ENCODE data around the gene MAPK6. TPM values are rescaled to one million over a fixed set of nuclear protein-coding genes. Genes with fewer than 3 reads are reported as not detected.

The MAPK6 gene
- total and polyA plus RNA-seq, 2 of the 4 experiments (the other 2 are of a cell fraction) = 22.6 to 60.6 TPM

- no peak for ATAC-seq (ENCODE audit: low read depth)
- Histone ChIP-seq H3K36me3 (ENCODE audit: control insufficient read depth, insufficient read depth, low read length) (no peaks in the 10 kb centered on the region), H4K91ac (ENCODE audit: insufficient read depth, low read depth, low read length) (no peak overlapping the region), H3K9me1 (ENCODE audit: insufficient read depth, low read length) (no peaks in the 10 kb centered on the region), H2AK9ac (replicated peaks; ENCODE audit: low read depth, low read length, poor library complexity) (no peak overlapping the region), H2BK120ac (ENCODE audit: low read depth, low read length) (no peak overlapping the region), H3K4ac (ENCODE audit: low read depth, low read length) (no peak overlapping the region), H4K20me1 (ENCODE audit: insufficient read depth, low read length) (no peaks in the 10 kb centered on the region), H3K23ac (ENCODE audit: low read depth, low read length) (no peak overlapping the region), H3K14ac (replicated peaks; ENCODE audit: low read depth, low read length) (no peak overlapping the region), H3K18ac (ENCODE audit: low read depth, low read length) (no peak overlapping the region), H3K4me2 (ENCODE audit: low read depth, low read length) (no peak overlapping the region), H3K56ac (ENCODE audit: extremely low read depth, insufficient read depth, low read length) (no peak overlapping the region), H2AK5ac (ENCODE audit: low read depth, low read length) (no peak overlapping the region), H3K4me1 (ENCODE audit: control insufficient read depth, insufficient read depth, low read length) (peaks cover 4% of the 10 kb centered on the region), H3K9ac (ENCODE audit: low read depth, low read length) (no peak overlapping the region), H3K9me3 (ENCODE audit: control insufficient read depth, insufficient read depth, low read length) (no peaks in the 10 kb centered on the region), H2AFZ (replicated peaks; ENCODE audit: low read length, poor library complexity) (no peak overlapping the region), H3K27ac (ENCODE audit: insufficient read depth, low read length) (no peak overlapping the region), H3K27me3 (ENCODE audit: control insufficient read depth, insufficient read depth, low read length) (no peaks in the 10 kb centered on the region), H3K4me3 (ENCODE audit: insufficient read depth, low read depth, low read length) (no peak overlapping the region), H2BK15ac (ENCODE audit: low read depth, low read length) (no peak overlapping the region), H4K5ac (ENCODE audit: low read depth, low read length) (no peak overlapping the region), H2BK20ac (ENCODE audit: low read depth, low read length) (no peak overlapping the region), H2BK5ac (ENCODE audit: low read depth, low read length, poor library complexity, severe bottlenecking) (no peak overlapping the region), H4K8ac (ENCODE audit: low read depth in 2 of 2, low read length in 2 of 2) (no peak overlapping the region), H3K79me1 (ENCODE audit: low read depth in 1 of 2, low read length in 2 of 2) (no peaks in the 10 kb centered on the region)
- POLR2A ChIA-PET (ENCODE audit: unreplicated experiment) = no interaction called here
- peak; percentile 44 for DNase-seq
- no TSS peak for BruUV-seq (replicated peaks)
- in situ Hi-C loops (cut with MboI; ENCODE audit: low sequenced_read_pairs) = no loop called here
- intact Hi-C loops (cut with micrococcal nuclease) = no loop called here
- CTCF ChIA-PET = no interaction called here
- no CpG with 5 or more reads among the region's 1 CpG for WGBS, 2 experiments (ENCODE audit: extremely low coverage in 2 of 2, insufficient read length in 1 of 2)
- dilution Hi-C loops (cut with HindIII; ENCODE audit: low sequenced_read_pairs, unreplicated experiment) = no loop called here
- TF ChIP-seq CEBPB (IDR thresholded peaks at IDR 0.05; ENCODE audit: low read depth, low read length) (peak; percentile 33; the same call in 1 of the 2 replicates), USF2 (IDR thresholded peaks at IDR 0.05; ENCODE audit: low read depth, low read length) (no peak), MAZ (IDR thresholded peaks at IDR 0.05; ENCODE audit: borderline replicate concordance, low read depth, low read length) (no peak)
Measured at GRCh38 chr15:51992953-51993352, 26.1 kb upstream of the MAPK6 start.

Measured in IMR-90 (cell line).